Stimulated activated CD8-positive, alpha-beta memory T cell treated with anti-CD3 and anti-CD28 coated beads, Interleukin-2, amount 100 ng/mL, for 48 hours (primary cell): ENCODE measurements around the gene CARNS1.

Experiments used
- DNase-seq, 2 donors: peaks; one replicate each; pipeline ENCODE4 v3.0.0-alpha.2; 2020; ENCODE audit warnings: low read depth in 2 of 2

CARNS1 gene

DNA sequence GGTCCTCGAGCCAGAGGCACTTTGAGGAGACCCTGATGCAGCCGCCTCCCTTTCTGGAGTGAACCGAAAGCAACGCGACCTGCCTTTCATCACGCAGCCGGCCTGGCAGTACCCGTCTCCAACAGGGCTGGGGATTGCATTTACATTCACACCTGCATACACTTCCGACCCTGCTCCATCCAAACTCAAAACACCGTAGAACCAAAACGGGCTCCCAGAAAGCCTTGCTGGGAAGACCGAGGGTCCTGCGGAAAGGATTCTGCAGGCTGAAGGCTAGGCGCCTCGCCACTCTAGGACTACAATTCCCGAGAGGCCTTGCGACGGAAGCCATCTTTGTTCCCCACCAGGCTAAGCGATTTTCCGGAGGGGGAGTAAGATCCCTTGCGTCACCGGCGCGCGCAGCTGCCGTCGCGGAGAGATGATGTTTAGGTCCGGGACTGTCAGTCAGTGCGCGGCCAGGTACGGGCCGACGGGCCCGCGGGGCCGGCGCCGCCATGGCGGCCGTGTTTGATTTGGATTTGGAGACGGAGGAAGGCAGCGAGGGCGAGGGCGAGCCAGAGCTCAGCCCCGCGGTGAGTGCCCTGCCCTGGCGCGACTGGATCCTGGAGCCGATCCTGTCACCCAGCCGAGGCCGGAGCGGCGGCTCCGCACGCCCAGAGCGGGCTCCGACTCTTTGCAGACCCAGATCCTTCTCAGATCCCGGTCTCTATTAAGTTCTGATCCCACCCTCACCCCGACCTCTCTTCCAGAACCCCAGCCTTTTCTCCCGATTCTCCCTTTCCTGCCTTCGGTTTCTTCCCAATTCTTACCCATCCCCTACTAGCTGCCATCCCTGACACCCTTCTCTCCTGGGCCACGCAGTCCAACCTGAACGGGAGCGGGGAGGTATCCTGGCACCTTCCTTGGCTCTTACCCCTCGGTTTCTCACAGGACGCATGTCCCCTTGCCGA, 12.8 kb downstream of the CARNS1 start, which contains the start of gene RPS6KB2:
RPS6KB2 (plus strand) TSS at position 443 of the 950 bp plus-strand sequence; CDS start at position 495, 52 bp downstream.
- DNase-seq: peak; percentile 98 to 100

DNA sequence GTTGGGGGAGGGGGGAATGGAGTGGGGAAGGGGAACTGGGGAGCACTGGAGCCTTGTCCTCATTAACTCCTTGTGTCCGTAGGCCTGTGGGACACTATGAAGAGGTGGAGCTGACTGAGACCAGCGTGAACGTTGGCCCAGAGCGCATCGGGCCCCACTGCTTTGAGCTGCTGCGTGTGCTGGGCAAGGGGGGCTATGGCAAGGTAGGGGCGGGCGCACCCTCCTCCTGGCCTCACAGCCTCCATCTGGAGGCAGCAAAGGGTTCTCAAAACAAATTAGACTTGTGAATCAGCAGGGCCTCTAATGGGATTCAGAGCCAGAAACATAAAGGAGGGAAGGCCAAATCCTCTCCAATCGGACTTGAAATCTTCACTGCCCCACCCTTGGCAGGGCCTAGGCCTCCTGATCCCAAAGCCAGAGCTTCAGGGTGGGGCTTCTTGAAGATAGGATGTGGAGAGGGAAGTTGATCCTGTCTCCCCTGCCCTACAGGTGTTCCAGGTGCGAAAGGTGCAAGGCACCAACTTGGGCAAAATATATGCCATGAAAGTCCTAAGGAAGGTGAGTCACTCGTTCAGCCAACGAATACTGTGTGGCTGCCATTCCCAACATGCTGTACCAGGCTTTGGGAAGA, 13.7 kb downstream of the CARNS1 start:
- no peak for DNase-seq

DNA sequence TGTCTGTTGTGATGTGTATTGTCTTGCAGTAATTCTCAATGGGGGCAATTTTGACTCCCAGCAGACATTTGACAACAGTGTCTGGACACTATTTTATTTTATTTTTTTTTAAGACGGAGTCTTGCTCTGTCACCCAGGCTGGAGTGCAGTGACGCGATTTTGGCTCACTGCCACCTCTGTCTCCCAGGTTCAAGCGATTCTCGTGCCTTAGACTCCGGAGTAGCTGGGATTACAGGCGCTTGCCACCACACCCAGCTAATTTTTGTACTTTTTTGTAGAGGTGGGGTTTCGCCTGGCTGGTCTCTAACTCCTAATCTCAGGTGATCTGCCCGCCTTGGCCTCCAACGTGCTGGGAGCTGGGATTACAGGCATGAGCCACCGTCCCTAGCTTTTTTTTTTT, 14.2 kb downstream of the CARNS1 start:
- no peak for DNase-seq

DNA sequence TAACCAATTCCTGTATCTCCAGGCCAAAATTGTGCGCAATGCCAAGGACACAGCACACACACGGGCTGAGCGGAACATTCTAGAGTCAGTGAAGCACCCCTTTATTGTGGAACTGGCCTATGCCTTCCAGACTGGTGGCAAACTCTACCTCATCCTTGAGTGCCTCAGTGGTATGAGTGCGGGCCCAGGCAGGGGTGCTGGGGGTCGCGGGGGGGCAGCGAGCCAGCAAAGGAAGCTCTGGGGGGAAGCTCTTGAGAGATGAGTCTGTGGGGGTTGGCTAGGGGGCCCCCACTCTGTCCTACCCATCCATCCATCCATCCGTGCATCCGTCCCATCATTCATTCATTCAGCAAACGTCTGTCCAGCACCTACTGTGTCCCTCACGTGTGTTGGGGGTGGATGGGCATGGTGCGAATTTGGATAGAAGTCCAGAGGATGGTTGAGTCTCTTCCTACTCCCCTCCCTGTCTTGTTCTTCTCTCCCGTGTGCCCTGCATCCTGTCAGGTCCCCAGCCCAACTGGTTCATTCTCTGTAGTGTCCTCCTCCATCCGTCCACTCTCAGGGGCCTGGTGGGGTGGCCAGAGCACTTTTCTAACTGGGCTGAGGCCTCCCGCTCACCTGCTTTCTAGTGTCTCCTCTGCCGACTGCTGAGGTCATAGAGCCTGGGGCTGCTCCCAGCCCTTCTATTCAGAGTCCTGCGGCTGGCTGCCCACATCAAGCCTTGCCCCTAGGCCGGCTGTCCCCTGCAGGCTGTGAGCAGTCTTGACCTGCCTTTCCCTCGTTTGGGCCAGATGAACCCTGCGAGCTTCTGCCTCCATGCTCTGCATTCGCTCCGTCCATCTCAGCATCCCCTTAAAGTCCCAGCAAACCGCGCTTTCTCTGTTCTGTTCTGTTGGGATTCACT, 16.1 kb downstream of the CARNS1 start:
- DNase-seq: no peak

DNA sequence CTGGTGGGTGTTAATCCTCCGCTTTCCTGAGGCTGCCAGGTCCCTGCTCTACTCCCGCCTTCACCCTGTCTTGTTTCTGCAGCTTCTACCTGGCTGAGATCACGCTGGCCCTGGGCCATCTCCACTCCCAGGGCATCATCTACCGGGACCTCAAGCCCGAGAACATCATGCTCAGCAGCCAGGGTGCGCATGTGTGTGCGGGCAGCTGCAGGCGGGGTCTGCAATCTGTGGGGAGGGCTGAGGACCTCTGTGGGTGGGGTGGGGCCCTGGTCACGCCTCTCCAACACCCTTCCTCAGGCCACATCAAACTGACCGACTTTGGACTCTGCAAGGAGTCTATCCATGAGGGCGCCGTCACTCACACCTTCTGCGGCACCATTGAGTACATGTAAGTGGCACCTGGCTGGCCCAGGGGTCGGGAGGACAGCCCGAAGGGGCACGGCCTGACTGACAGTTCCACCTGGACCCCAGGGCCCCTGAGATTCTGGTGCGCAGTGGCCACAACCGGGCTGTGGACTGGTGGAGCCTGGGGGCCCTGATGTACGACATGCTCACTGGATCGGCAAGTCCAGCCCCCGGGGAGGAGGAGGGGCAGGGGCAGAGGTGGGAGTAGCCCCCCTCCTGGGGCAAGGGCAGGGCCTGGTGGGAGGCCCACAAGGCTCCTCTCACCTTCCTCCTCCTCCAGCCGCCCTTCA, 17.3 kb downstream of the CARNS1 start:
- no peak for DNase-seq

DNA sequence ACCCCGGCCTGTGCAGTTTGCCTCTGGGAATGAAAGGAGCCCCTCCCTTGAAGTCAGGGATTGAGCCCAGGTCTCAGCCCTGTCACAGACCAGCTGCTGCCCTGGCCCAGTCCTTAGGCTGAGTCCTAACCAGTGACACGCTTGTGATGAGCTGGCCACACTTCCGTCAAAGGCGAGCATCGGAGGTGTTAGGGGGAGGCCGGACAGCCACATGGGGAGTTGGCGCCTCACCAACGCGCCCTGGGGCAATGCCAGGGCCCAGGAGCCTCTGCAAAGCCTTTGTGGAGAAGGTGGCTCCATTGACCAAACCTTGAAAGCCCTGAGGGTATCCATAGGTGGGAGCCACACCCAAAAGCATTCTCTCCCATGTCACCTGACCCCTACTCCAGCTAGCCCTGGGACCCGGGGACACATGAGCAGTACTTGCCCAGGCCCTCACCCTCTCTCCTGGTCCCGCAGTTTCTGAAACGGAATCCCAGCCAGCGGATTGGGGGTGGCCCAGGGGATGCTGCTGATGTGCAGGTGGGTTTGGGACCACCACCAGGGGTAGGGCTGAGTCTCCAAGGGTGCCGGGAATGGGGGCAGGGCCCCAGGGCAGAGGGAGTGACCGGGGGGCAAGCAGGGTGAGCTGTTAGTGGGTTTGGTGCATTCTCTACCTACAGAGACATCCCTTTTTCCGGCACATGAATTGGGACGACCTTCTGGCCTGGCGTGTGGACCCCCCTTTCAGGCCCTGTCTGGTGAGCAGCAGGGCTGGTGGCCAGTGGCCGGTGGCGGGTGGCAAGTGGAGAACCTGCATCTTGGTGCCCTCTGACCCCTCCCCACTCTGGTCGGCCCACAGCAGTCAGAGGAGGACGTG, 18.3 kb downstream of the CARNS1 start:
- DNase-seq: no peak

DNA sequence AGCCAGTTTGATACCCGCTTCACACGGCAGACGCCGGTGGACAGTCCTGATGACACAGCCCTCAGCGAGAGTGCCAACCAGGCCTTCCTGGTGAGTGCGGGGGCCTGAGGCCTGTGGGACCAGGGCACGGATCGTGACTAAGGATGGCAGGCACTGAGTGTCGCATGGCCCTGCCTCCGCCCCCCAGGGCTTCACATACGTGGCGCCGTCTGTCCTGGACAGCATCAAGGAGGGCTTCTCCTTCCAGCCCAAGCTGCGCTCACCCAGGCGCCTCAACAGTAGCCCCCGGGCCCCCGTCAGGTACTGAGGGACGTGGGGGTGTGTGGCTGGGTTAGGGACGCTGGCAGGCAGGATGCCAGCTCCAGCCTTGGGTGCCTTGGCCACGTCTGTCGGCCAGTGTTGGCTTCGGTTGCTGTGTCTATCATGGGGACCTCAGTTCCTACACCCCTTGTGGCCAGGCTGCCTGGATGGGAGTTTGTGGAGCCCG, 19.0 kb downstream of the CARNS1 start:
- no peak for DNase-seq

DNA sequence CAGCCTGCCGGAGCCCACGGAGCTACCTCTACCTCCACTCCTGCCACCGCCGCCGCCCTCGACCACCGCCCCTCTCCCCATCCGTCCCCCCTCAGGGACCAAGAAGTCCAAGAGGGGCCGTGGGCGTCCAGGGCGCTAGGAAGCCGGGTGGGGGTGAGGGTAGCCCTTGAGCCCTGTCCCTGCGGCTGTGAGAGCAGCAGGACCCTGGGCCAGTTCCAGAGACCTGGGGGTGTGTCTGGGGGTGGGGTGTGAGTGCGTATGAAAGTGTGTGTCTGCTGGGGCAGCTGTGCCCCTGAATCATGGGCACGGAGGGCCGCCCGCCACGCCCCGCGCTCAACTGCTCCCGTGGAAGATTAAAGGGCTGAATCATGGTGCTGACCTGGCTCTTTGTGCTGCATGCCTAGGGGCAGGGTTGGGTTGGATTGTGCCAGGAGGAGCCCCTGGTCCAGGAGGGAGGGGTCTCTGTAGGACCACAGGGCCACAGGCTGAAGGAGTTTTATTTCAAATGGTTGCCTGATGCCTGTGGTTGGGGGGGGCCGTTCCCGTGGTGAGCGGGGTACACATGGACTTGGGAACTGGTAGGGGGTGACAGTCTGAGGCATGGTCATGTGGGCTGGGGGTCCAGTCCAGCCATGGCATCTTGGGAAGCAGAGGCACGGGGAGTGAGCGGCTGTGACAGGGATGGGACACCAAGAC, 19.7 kb downstream of the CARNS1 start:
- DNase-seq: no peak

DNA sequence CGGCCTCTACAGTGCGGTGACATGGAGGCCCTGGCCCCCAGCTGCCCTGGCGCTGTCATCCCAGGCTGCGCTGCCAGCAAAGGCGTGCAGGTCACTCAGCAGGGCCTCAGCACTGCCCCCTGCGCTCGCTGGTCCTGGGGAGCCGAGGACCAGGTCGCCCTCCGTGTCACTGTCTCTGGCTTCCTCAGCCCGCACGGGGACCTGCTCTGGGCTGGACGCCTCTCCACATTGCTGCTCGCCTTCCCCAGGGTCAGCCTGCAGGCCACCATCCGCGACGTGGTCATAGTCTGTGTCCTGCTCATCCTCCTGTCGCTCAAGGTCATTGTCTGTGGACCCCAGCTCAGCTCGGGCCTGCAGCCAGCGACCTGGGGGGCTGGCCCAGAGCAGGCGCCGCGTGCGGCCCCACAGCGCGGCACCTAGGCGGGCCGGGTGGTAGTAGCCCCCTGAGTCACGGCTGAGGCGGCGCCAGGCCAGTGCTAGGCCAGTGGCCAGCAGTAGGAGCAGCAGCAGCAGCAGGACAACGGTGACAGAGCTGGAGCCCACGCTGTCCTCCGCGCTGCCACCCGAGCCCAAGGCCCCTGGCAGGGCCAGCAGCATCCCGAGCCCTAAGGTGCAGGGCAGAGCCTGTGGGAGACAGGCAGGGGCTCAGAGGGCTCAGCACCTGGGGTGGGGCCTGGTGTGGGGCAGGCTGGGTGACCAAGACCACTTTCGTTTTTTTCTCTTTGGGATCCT, 20.4 kb downstream of the CARNS1 start:
- no peak for DNase-seq

DNA sequence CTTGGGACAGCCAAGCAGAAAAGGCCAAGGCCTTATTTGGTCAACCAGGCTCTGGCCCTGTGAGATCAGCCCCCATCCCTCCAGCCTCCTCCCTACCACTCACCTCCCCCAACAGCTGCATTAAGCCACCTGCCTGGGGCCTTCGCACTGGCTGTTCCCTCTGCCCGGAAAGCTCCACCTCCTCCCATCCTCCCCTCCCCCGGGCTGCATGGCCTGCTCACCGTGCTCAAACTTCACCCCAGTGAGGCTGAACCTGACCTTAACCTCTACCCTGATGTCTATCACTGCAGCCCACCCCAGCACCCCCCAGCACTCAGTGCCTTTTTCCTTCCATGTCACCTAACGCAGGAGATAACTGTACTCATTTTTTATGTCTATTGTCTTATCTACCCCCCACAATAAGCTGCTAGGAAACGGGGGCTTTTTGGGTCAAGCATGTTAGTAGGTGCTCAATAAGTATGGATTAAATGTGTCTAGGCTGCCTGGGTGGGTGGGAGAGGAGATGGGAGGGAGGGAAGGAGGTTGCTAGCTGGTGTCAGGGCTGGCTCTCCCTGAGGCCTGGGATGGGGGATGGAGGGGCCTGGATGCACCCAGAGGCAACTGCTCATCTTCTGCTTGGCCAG, 21.1 kb downstream of the CARNS1 start:
- DNase-seq: peak; percentile 68 to 74

DNA sequence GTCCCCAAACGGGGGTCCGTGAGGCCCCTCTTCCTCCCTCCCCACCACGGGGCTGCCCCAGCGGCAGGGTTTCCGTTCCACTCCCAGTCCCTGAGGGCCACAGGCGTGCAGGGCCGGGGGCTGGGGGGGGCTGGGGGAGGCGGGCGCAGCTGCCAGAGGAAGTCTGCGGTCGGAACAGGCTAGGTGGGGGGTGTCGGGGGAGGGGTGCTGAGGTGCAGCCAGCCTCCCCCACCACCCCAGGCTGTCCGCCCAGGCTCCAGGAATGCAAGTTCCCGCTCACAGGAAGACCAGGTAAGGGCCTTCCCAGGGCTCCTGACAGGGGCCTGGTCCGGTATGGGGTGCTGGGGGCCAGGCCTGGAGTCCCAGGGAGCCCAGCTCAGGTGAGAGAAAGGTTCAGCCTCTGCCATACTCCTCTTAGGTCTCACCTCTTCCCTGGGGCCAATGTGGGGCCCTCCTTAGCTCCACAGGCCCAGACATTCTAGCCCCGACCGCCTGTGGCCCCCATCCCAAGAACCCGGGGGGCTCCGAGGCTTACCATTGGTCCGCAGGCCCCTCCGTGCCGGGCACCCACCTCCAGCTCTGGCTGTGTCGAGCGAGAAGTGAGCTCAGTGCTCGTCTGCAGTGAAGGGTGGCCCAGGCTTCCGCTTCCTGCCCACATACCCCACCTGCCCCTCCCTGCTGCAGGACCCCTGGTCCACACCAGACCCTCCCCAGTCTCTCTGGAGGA, 21.8 kb downstream of the CARNS1 start, which contains the start of gene PTPRCAP:
PTPRCAP (minus strand) TSS at position 601 of the 727 bp plus-strand sequence; CDS start at position 538, 63 bp downstream.
- DNase-seq: peak in 1 of 2 donors; percentile 63

DNA sequence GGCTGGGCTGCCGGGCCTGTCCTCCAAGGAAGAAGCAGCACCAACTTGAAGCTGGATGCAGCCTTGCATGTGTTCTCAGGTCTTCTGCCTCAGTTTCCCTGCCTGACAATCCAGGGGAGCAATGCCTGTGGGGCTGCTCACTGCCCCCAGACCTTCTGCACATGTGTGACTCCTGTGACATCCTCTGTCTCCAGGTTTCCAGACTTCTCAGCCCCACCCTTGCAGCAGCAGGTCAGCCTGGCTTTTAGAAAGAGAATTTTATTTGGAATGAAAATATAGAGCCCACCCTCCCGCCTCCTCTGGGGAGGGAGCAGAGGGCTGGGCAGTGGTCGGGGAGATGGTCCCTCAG, 22.3 kb downstream of the CARNS1 start:
- no peak for DNase-seq

DNA sequence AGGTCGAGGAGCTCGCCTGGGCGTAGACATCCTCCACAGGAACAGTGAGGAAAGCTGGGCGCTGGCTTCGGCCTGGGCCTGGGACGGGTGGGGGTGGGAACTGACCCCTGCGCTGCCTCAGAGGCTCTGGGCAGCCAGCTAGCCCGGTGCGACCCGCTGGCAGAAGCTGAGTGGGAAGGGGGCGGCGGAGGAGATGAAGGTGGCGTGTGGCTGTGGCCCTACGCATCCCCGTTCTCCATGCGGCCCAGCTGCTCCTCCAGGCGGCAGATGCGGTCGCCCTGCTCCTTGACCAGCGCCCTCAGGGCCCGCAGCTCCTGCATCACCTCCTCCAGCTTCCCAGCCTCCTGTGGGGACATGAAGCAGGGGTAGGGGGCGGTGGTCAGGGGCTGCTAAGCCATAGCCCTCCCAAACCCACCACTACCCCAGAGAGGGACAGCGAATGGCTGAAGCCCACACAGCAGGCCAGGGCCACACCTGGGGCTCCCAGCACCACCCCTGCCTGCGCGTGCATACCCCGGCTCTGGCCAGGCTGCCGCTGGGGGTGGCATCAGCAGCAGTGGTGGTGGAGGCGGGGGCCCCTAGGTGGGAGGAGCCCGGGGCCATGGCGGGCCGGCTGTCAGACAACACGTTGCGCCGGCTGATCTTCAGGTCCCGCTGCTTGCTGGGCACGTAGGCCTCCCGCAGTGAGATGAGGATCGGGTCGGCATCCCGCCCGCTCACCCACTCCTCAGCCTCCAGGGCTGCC, 22.9 kb downstream of the CARNS1 start:
- DNase-seq: peak; percentile 79 to 80

DNA sequence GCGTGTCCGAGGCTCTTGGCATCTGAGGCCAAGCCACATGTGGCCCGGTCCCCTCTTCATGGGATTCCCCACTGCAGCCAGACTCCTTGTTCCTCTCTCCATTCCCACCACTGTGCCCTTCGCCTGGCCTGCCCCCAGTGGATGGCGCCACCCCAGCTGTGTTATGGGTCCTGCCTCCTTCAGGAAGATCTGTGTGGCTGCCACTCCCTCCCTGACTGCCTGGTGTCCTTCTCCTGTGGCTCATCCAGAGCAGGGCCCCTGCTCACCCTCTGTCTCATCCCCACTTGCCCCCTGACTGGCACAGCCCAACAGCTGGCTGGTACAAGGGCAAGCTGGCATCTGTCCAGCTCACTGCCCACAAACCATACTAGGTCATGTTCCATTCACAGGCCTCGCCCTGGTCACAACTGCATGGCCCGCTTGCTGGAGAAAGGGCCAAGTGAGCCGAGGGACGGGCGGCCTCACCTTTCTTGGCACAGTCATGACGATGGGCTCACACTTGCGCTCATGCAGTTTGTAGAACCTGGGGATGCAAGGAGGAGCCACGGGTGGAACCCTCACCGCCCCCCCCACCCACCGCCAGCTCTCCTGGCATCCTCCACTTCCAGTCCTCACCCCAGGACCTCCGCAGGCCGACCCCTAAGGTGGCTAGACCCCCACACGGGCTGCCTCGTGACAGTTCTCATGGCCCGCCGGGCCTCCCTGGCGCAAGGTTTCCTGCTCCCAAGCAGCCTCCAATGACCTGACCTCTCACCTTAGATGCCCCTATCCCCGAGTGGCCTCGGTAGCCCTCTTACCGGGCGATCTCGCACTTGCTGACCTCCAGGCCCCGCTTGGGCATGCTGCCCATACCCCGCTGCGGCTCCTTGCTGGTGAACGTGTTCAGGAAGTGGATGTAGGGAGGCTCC, 24.1 kb downstream of the CARNS1 start:
- DNase-seq: no peak

DNA sequence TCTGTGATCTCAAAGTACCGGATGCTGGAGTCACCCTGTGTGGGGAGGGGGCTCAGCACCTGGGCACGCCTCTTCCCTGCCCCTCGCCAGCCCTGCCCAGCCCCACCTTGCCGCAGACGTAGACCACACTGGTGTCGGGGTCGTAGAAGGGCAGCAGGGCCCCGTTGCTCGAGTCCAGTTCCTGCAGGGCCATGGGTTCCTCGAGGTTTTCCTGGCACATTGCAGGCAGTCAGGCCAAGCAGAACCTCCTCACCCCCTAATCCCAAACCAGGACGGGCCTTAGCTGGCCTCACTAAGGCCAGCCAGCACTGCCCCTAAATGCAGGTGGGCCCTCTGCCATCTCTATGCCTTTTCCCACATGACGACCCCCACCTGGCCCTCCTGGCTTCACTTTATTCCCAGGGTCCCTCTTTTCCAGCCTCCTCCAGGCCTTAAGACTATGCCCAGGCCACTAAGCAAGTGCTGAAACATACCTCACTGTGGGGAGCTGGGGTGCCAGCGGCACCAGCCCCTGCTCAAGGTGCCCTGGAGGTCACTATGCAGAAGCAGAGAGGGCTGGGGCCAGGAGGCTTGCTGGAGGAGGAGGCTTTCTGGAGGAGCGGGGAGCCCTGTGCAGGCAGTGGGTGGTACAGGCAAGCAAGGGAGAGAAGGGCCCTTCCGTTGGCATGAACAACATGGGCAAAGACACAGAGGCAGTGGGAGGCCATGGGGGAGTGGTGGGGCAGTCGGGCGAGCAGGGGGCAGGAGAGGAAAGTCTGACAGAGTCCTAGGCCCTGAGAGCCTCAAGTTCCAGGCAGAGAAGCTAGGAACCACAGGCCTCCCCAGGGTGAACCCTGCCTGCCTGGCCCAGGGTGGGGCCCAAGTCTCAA, 25.0 kb downstream of the CARNS1 start:
- no peak for DNase-seq
